Activated naive CD8-positive, alpha-beta T cell treated with anti-CD3 and anti-CD28 coated beads for 36 hours (primary cell): Measurements from ENCODE around the gene ANKRD39. TPM values are rescaled to one million over a fixed set of nuclear protein-coding genes. Genes with fewer than 3 reads are reported as not detected.
"Not testable (repeated sequence)": the region's sequence is repeated elsewhere in the genome, so short reads cannot be mapped to it uniquely, and the experiment has no call there.

Source experiments
- DNase-seq: peaks from one replicate; pipeline ENCODE4 v3.0.0; 2021
- H3K27ac Mint-ChIP-seq: one replicate; pipeline ENCODE4 v1.8.0; 2022; ENCODE audit warnings: mild to moderate bottlenecking, moderate library complexity, mixed read lengths
- H3K27me3 Mint-ChIP-seq: one replicate; pipeline ENCODE4 v1.8.0; 2022; ENCODE audit warnings: mild to moderate bottlenecking, mixed read lengths
- H3K36me3 Mint-ChIP-seq: one replicate; pipeline ENCODE4 v1.8.0; 2021; ENCODE audit warnings: mild to moderate bottlenecking, mixed read lengths
- H3K4me1 Mint-ChIP-seq: one replicate; pipeline ENCODE4 v1.8.0; 2021; ENCODE audit warnings: mixed read lengths
- H3K4me3 Mint-ChIP-seq: one replicate; pipeline ENCODE4 v1.8.0; 2022; ENCODE audit warnings: mild to moderate bottlenecking, moderate library complexity, mixed read lengths
- H3K9me3 Mint-ChIP-seq: one replicate; pipeline ENCODE4 v1.8.0; 2022; ENCODE audit warnings: mixed read lengths
- total RNA-seq, 2 experiments: library from RNA; stranded (reverse); gene quantifications; one replicate each; pipeline ENCODE4 v1.2.3, GENCODE V29; 2021

ANKRD39 gene
- total RNA-seq, 2 experiments from 2014 or later = 22.7 to 25.2 TPM

GRCh38 chr2:96868555-96869280 lies 10.9 kb upstream of the ANKRD39 start:
- H3K4me1 Mint-ChIP-seq = peaks cover 33% of the 10 kb centered on the region
- H3K4me3 Mint-ChIP-seq = peak overlapping the region; percentile 84
- no peaks in the 10 kb centered on the region for H3K9me3 Mint-ChIP-seq
- H3K36me3 Mint-ChIP-seq = peaks cover 7% of the 10 kb centered on the region
- peak overlapping the region; percentile 77 for H3K27ac Mint-ChIP-seq
- peaks cover 10% of the 10 kb centered on the region for H3K27me3 Mint-ChIP-seq
- peak; percentile 73 for DNase-seq

- H3K27ac Mint-ChIP-seq = peak overlapping the region; percentile 77
- H3K27me3 Mint-ChIP-seq = peaks cover 10% of the 10 kb centered on the region
- H3K36me3 Mint-ChIP-seq = peaks cover 7% of the 10 kb centered on the region
- no peak for DNase-seq
- H3K4me3 Mint-ChIP-seq = peak overlapping the region; percentile 84
- no peaks in the 10 kb centered on the region for H3K9me3 Mint-ChIP-seq
- peaks cover 26% of the 10 kb centered on the region for H3K4me1 Mint-ChIP-seq
Observed at GRCh38 chr2:96867756-96868554, 10.1 kb upstream of the ANKRD39 start.

GRCh38 chr2:96866986-96867755 lies 9.4 kb upstream of the ANKRD39 start:
- Mint-ChIP-seq H3K36me3 (peaks cover 7% of the 10 kb centered on the region), H3K27ac (peak overlapping the region; percentile 77), H3K4me1 (peaks cover 20% of the 10 kb centered on the region), H3K4me3 (peak overlapping the region; percentile 84), H3K27me3 (peaks cover 10% of the 10 kb centered on the region), H3K9me3 (no peaks in the 10 kb centered on the region)
- DNase-seq = no peak

- H3K4me1 Mint-ChIP-seq = peaks cover 20% of the 10 kb centered on the region
- H3K9me3 Mint-ChIP-seq = no peaks in the 10 kb centered on the region
- no peak for DNase-seq
- no peak overlapping the region for H3K27ac Mint-ChIP-seq
- peaks cover 7% of the 10 kb centered on the region for H3K36me3 Mint-ChIP-seq
- peaks cover 10% of the 10 kb centered on the region for H3K27me3 Mint-ChIP-seq
- peak overlapping the region; percentile 84 for H3K4me3 Mint-ChIP-seq
Observed at GRCh38 chr2:96866586-96866985, 8.8 kb upstream of the ANKRD39 start.

- DNase-seq = no peak
- Mint-ChIP-seq H3K4me1 (peaks cover 20% of the 10 kb centered on the region), H3K9me3 (no peaks in the 10 kb centered on the region), H3K27me3 (peaks cover 7% of the 10 kb centered on the region), H3K4me3 (no peak overlapping the region), H3K27ac (no peak overlapping the region), H3K36me3 (peaks cover 5% of the 10 kb centered on the region)
Observed at GRCh38 chr2:96866149-96866548, 8.3 kb upstream of the ANKRD39 start.

GRCh38 chr2:96865654-96866053 lies 7.8 kb upstream of the ANKRD39 start:
- no peak for DNase-seq

GRCh38 chr2:96864343-96865091 lies 6.7 kb upstream of the ANKRD39 start:
- Mint-ChIP-seq H3K9me3 (no peaks in the 10 kb centered on the region), H3K4me1 (peaks cover 21% of the 10 kb centered on the region), H3K36me3 (peaks cover 8% of the 10 kb centered on the region), H3K27ac (no peak overlapping the region), H3K27me3 (no peaks in the 10 kb centered on the region), H3K4me3 (no peak overlapping the region)
- no peak for DNase-seq

More at GRCh38 chr2:96865654-96866053, 7.8 kb upstream of the ANKRD39 start:
- Mint-ChIP-seq H3K4me3 (no peak overlapping the region), H3K27me3 (peaks cover 3% of the 10 kb centered on the region), H3K36me3 (peaks cover 5% of the 10 kb centered on the region), H3K27ac (no peak overlapping the region), H3K9me3 (no peaks in the 10 kb centered on the region), H3K4me1 (peaks cover 16% of the 10 kb centered on the region)

- H3K27me3 Mint-ChIP-seq = no peaks in the 10 kb centered on the region
- peaks cover 28% of the 10 kb centered on the region for H3K4me1 Mint-ChIP-seq
- H3K36me3 Mint-ChIP-seq = peaks cover 8% of the 10 kb centered on the region
- no peak for DNase-seq
- no peak overlapping the region for H3K27ac Mint-ChIP-seq
- H3K4me3 Mint-ChIP-seq = no peak overlapping the region
- H3K9me3 Mint-ChIP-seq = no peaks in the 10 kb centered on the region
Observed at GRCh38 chr2:96863575-96864342, 5.9 kb upstream of the ANKRD39 start.

- H3K4me1 Mint-ChIP-seq = peaks cover 28% of the 10 kb centered on the region
Observed at GRCh38 chr2:96863056-96863455, 5.2 kb upstream of the ANKRD39 start.

GRCh38 chr2:96861074-96861473 lies 3.3 kb upstream of the ANKRD39 start:
- Mint-ChIP-seq H3K9me3 (no peaks in the 10 kb centered on the region), H3K27ac (no peak overlapping the region), H3K36me3 (peaks cover 4% of the 10 kb centered on the region), H3K27me3 (no peaks in the 10 kb centered on the region), H3K4me3 (no peak overlapping the region), H3K4me1 (peaks cover 26% of the 10 kb centered on the region)
- DNase-seq = no peak

More at GRCh38 chr2:96863056-96863455, 5.2 kb upstream of the ANKRD39 start:
- H3K4me3 Mint-ChIP-seq, H3K27ac Mint-ChIP-seq, DNase-seq, H3K27me3 Mint-ChIP-seq, H3K36me3 Mint-ChIP-seq, H3K9me3 Mint-ChIP-seq: not testable (repeated sequence)

GRCh38 chr2:96860065-96861029 lies 2.5 kb upstream of the ANKRD39 start:
- no peaks in the 10 kb centered on the region for H3K9me3 Mint-ChIP-seq
- peak; percentile 41 for DNase-seq
- no peak overlapping the region for H3K27ac Mint-ChIP-seq
- H3K4me1 Mint-ChIP-seq = peaks cover 28% of the 10 kb centered on the region
- H3K4me3 Mint-ChIP-seq = no peak overlapping the region
- no peaks in the 10 kb centered on the region for H3K27me3 Mint-ChIP-seq
- peaks cover 4% of the 10 kb centered on the region for H3K36me3 Mint-ChIP-seq

- Mint-ChIP-seq H3K27me3 (no peaks in the 10 kb centered on the region), H3K36me3 (peaks cover 4% of the 10 kb centered on the region), H3K4me3 (no peak overlapping the region), H3K27ac (no peak overlapping the region), H3K9me3 (no peaks in the 10 kb centered on the region), H3K4me1 (peaks cover 28% of the 10 kb centered on the region)
- no peak for DNase-seq
Observed at GRCh38 chr2:96859681-96860064, 1.9 kb upstream of the ANKRD39 start.

- no peak overlapping the region for H3K27ac Mint-ChIP-seq
- no peaks in the 10 kb centered on the region for H3K27me3 Mint-ChIP-seq
- DNase-seq = no peak
- H3K9me3 Mint-ChIP-seq = no peaks in the 10 kb centered on the region
- H3K4me3 Mint-ChIP-seq = peak overlapping the region; percentile 18
- peaks cover 4% of the 10 kb centered on the region for H3K36me3 Mint-ChIP-seq
- H3K4me1 Mint-ChIP-seq = peaks cover 28% of the 10 kb centered on the region
Observed at GRCh38 chr2:96859099-96859649, 1.4 kb upstream of the ANKRD39 start.
